GM12865 (cell line): ENCODE results near the gene MAIP1.

Experiments
- DNase-seq: peaks from one replicate; pipeline ENCODE4 v3.0.0; 2010; ENCODE audit warnings: low read depth
- H3K4me3 ChIP-seq: 2 replicates; pipeline ENCODE4 v1.5.1; 2011; ENCODE audit warnings: mild to moderate bottlenecking, low read depth, low read length, control low read depth
- TF ChIP-seq, protein P1 (sequence below): IDR thresholded peaks from 2 replicates; pipeline ENCODE4 v1.5.1; 2011; ENCODE audit warnings: low read length, control low read depth, low read depth, inconsistent platforms; ENCODE audit not compliant: insufficient read depth; ENCODE audit errors: missing control alignments

The MAIP1 gene

GRCh38 chr2:199979398-199979797 lies 24.0 kb downstream of the MAIP1 start:
- DNase-seq = no peak
- no peak overlapping the region for H3K4me3 ChIP-seq
- TF ChIP-seq, protein P1, sequence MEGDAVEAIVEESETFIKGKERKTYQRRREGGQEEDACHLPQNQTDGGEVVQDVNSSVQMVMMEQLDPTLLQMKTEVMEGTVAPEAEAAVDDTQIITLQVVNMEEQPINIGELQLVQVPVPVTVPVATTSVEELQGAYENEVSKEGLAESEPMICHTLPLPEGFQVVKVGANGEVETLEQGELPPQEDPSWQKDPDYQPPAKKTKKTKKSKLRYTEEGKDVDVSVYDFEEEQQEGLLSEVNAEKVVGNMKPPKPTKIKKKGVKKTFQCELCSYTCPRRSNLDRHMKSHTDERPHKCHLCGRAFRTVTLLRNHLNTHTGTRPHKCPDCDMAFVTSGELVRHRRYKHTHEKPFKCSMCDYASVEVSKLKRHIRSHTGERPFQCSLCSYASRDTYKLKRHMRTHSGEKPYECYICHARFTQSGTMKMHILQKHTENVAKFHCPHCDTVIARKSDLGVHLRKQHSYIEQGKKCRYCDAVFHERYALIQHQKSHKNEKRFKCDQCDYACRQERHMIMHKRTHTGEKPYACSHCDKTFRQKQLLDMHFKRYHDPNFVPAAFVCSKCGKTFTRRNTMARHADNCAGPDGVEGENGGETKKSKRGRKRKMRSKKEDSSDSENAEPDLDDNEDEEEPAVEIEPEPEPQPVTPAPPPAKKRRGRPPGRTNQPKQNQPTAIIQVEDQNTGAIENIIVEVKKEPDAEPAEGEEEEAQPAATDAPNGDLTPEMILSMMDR = no peak

DNA sequence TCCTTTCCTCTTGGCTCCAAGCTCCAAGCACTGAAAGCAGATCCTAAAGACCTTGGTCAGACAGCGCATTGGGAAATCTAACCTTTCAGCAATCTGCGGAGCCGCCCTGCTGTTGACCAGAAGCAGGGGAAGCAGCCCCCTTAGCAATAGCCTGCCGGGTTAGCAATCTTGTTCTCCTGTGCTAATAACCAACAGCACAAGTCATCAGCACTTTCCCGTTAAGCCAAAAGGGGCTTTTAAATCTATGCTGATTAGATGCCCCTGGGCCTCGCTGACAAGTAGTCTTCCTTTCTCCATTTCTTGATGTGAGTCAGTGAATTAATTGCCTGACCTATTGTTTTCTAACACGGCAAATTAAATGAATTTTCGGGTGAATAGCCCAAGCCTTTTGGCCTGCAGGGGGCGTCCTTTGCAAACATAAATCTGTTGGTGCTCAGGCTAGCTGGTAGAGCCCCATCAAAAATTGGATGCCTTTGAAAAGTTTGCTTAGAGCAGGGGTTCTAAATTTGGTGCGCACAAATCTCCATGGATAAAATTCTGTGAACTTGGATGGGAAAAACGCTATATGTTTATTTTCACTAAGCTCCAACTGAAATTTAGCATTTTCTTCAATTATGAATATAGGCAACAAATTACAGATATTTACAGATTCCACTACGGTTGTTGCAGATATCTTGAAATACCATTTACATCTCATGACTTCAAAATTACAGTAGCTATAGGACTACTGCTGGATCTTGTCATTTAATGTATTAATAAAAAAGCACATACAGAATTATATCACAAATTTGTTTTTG lies 24.6 kb downstream of the MAIP1 start:
- peak; percentile 81 for DNase-seq
- TF ChIP-seq, protein P1 = peak; percentile 74
- no peak overlapping the region for H3K4me3 ChIP-seq

- TF ChIP-seq, protein P1 = no peak
- no peak overlapping the region for H3K4me3 ChIP-seq
- DNase-seq = no peak
These were observed 26.9 kb downstream of the MAIP1 start for GRCh38 chr2:199982126-199982843.

DNA sequence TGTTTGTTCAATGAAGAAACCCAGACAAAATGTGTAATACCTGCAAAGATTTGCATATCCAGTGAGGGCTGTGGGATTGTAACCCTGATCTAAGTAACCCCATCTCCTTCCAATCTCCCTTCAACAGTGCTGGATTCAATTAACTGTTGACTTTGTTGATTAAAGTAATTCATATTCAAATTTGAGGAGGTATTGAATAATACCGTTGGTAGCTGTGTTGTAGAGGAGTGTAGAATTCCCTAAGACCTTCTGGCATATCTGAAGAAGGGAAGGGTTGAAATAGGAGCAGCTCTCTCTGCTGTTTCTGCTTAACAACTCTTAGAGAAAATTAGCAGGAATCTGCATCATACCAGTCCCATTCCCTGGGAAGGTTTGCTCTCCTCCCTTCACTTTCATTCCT lies 28.2 kb downstream of the MAIP1 start:
- H3K4me3 ChIP-seq = no peak overlapping the region
- TF ChIP-seq, protein P1 = no peak
- DNase-seq = no peak

DNA sequence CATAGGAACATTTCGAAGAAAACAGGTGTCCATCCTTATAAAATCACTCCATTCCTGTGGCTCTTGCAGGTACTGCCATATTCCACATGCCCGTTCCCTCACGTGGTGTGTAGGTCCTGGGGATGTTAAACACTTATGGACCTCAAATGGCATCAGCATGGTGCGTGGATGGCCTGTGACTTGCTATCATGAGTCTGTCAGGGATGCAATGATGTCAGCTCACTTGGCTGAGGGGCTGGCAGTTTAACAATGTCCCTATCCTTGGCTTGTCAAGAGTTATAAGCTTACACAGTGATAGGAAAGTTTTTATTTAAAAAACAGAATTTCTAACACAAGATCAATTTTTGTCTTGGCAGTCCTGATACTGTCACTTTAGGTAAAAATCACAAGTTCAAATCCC lies 28.8 kb downstream of the MAIP1 start:
- H3K4me3 ChIP-seq = no peak overlapping the region
- no peak for DNase-seq
- TF ChIP-seq, protein P1 = no peak

DNA sequence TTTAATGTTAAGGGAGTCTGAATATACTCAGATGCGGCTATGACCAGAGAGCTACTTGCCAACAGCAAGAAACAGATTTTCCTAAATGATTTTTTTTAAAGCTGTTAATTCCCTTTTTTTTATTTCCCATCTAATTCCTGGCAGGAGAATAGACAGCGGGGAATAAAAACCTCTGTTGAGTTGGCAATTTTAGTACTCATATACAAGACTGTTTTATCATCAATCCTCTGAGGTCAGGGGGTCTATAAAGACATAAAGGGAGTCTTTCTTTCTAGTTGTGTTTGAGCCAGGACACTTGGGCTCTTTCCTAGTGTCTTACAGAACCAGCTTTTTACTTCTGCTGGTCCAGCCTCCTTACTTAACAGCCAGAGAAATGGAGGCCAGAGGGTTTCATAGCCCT lies 29.4 kb downstream of the MAIP1 start:
- DNase-seq = no peak
- TF ChIP-seq, protein P1 = no peak
- no peak overlapping the region for H3K4me3 ChIP-seq
